Measurements from ENCODE around the gene GRID2.
"Not testable (repeated sequence)": the region's sequence is repeated elsewhere in the genome, so short reads cannot be mapped to it uniquely, and the experiment has no call there.

Gene GRID2

GRCh38 chr4:93605163-93605562, 1301.4 kb downstream of the GRID2 start:
- no peak for FAIRE-seq
- TF ChIP-seq POLR2A (IDR thresholded peaks at IDR 0.05; ENCODE audit: low read depth, low read length), result no peak
- no peak for DNase-seq (ENCODE audit: insufficient read length, low spot score)

- no peak for TF ChIP-seq POLR2A (IDR thresholded peaks at IDR 0.05; ENCODE audit: low read depth, low read length)
- FAIRE-seq (no peak), DNase-seq (ENCODE audit: insufficient read length, low spot score) (peak; percentile 1)
These were observed 1313.8 kb downstream of the GRID2 start for GRCh38 chr4:93617606-93618005.

GRCh38 chr4:93633721-93634120, 1330.0 kb downstream of the GRID2 start:
- DNase-seq (ENCODE audit: insufficient read length, low spot score) (no peak), FAIRE-seq (no peak)
- no peak for TF ChIP-seq POLR2A (IDR thresholded peaks at IDR 0.05; ENCODE audit: low read depth, low read length)

- no peak for TF ChIP-seq POLR2A (IDR thresholded peaks at IDR 0.05; ENCODE audit: low read depth, low read length)
- DNase-seq (ENCODE audit: insufficient read length, low spot score) (no peak), FAIRE-seq (no peak)
These were observed 1332.2 kb downstream of the GRID2 start for GRCh38 chr4:93635943-93636342.

DNA sequence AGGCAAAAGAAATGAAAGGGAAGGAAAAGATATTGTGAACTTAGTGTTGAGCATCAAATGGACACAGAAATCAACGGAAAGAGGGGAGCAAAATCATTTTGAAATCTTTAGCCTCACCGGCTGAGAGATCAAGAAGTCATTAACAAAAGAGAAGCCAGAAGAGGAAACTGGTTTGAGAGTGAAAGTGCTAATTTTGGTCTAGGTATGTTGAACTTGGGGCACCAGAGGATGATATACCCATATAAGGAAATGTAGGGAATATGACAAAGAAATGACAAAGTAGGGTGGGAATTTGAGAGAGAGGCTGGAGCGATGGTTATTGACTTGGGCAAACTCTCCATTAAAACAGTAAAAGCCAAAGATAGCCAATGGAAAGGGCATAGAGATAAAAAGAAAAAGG, 1341.4 kb downstream of the GRID2 start:
- DNase-seq (ENCODE audit: insufficient read length, low spot score), result no peak
- TF ChIP-seq POLR2A (IDR thresholded peaks at IDR 0.05; ENCODE audit: low read depth, low read length), result no peak
- no peak for FAIRE-seq

DNA sequence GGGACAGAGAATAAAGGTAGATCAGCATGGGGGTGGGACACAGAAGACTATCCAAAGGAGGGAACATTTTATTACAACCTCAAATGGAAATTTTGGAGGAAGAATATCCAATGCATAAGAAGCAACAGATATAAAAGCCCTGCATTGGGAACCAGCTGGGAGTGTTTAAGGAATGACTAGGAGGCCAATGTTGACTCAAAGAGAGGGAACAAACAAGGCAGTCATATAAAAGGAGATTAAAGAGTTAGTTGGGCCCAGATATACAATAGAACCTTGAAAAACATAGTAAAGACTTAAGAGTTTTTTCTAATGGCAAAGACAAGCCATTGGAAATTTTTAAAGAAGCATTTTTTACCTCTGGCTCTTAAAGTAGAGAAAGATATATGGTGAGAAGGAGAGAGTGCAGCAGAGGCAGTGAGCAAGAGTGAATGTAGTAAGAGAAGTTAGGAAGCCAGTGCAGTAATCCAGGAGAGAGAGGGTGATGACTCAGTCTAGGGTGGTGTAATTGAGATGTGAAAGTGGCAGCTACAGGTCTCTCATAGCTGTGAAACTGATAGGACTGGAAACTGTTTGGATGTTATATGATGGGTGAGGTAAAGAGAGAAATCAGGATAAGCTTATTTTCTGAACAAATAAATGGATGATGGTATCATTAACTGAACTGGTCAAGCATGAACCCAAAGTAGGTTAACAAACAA, 1342.6 kb downstream of the GRID2 start:
- DNase-seq (ENCODE audit: insufficient read length, low spot score) (no peak), FAIRE-seq (no peak)
- no peak for TF ChIP-seq POLR2A (IDR thresholded peaks at IDR 0.05; ENCODE audit: low read depth, low read length)

DNA sequence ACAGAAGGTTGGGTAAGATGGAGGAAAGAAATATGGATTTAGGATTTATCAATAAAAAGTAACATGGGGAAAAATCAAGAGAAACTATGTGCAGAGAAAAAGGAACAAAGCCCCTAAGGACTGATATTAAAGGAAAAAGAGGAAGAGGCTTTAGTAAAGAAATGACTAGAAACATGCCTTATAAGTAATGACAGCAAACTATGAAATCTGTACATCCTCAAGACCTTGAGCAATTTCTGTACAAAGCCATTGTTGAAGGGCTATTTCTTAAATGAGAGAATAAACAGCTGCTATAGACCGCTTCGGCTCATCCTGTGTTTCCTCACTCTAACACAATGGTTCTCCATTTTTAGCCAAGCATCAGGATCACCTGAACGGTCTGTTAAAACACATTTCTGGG, 1344.5 kb downstream of the GRID2 start:
- FAIRE-seq, result no peak
- no peak for TF ChIP-seq POLR2A (IDR thresholded peaks at IDR 0.05; ENCODE audit: low read depth, low read length)
- no peak for DNase-seq (ENCODE audit: insufficient read length, low spot score)

DNA sequence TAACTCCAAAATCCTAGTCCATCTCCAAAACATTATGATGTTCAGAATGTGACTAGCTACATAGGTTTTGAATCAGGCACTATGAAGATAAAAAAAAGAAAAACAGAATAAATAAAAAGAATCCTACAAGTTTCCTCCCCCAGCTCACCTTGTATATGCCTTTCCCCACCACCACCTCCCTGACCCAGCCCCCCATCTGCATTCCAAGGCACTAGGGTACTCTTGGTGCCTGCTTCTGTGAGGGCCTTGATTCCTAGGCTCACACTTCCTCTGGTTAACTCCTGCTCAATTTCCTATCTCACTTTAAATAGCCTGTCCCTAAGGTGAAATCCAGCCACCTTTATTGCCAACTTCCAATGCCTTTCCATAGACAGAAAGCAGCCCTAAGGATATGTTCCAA, 1346.1 kb downstream of the GRID2 start:
- FAIRE-seq (no peak), DNase-seq (ENCODE audit: insufficient read length, low spot score) (no peak)
- TF ChIP-seq POLR2A (IDR thresholded peaks at IDR 0.05; ENCODE audit: low read depth, low read length), result no peak

DNA sequence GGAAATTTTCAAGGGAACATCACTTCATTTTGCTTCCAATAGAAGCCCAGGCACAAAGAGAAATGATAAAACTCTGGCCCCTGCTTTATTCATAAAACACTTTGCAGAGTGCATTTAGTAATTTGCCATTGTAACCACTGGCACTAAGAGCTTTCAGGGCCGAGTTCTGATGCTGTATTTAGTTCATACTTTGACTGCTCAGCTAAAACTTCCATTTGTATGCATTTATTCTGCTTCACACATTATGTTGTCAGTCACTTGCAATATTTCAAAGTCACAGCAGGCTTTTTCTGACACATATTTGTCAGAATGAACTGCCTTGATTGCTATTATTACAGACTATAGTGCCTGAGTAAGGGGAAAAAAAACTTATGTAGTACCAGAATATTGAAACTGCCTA, 1350.4 kb downstream of the GRID2 start:
- no peak for TF ChIP-seq POLR2A (IDR thresholded peaks at IDR 0.05; ENCODE audit: low read depth, low read length)
- DNase-seq (ENCODE audit: insufficient read length, low spot score), result no peak
- no peak for FAIRE-seq

DNA sequence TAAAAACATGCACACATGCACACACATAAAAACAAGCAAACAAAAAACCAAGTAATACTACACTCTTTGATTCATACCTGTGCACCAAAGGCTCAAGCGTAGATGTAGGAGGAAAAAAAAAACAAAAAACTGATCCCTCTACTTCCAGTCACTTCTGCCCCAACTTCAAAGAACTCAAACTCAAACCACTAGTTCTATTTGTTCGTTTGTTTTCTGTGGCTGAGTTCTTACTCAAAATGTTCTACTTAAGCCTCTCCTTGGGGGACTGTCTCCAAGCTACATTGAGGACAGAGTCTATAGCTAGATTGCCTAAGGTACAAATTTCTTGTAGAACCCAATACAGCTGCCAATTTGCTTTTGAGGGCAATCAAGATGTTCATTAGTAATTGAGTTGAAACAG, 1353.8 kb downstream of the GRID2 start:
- FAIRE-seq, result no peak
- no peak for TF ChIP-seq POLR2A (IDR thresholded peaks at IDR 0.05; ENCODE audit: low read depth, low read length)
- DNase-seq (ENCODE audit: insufficient read length, low spot score), result no peak

GRCh38 chr4:93658443-93658842, 1354.7 kb downstream of the GRID2 start:
- DNase-seq (ENCODE audit: insufficient read length, low spot score) (no peak), FAIRE-seq (no peak)
- no peak for TF ChIP-seq POLR2A (IDR thresholded peaks at IDR 0.05; ENCODE audit: low read depth, low read length)

- no peak for TF ChIP-seq POLR2A (IDR thresholded peaks at IDR 0.05; ENCODE audit: low read depth, low read length)
- DNase-seq (ENCODE audit: insufficient read length, low spot score) (no peak), FAIRE-seq (no peak)
These were observed 1355.9 kb downstream of the GRID2 start for GRCh38 chr4:93659629-93660028.

DNA sequence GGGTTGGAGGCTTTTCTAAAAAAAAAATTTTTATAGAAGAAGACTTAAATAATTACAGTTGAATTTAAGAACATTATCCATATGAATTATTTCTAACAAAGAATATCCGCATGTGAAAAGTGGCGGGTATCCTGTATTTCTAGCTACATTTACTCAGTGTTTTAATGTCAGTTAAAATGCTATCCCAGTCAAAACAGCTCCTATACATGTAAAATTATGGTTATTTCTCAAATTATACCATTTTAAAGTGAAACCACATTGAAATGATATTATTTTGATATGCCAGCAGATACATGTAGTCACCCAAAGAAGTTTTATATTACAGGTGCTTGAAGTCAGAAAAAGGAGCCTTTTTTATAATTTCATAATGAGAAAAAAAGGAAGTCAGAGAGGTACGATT, 1356.3 kb downstream of the GRID2 start:
- DNase-seq (ENCODE audit: insufficient read length, low spot score), result no peak
- FAIRE-seq, result no peak
- TF ChIP-seq POLR2A (IDR thresholded peaks at IDR 0.05; ENCODE audit: low read depth, low read length), result no peak

DNA sequence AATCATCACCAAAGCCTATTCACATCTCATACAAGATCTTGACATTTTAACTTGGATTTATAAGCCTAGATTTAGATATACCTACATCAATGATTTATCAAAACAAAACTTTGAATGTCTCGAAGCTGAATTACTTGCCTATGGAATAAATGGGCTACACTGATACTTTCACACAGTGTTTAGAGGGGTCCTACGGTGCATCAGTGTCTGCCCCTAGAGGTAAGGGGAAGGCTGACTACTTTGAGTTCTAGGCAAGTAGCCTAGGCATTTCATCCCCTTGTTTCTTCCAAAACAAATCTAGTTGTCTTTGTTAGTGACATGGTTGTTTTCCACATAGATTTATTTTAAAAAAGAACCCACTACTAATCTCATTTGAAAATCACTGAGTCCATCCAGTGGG, 1366.7 kb downstream of the GRID2 start:
- no peak for DNase-seq (ENCODE audit: insufficient read length, low spot score)
- FAIRE-seq, result no peak
- no peak for TF ChIP-seq POLR2A (IDR thresholded peaks at IDR 0.05; ENCODE audit: low read depth, low read length)

GRCh38 chr4:93671093-93671492, 1367.3 kb downstream of the GRID2 start:
- no peak for FAIRE-seq
- no peak for DNase-seq (ENCODE audit: insufficient read length, low spot score)
- no peak for TF ChIP-seq POLR2A (IDR thresholded peaks at IDR 0.05; ENCODE audit: low read depth, low read length)

DNA sequence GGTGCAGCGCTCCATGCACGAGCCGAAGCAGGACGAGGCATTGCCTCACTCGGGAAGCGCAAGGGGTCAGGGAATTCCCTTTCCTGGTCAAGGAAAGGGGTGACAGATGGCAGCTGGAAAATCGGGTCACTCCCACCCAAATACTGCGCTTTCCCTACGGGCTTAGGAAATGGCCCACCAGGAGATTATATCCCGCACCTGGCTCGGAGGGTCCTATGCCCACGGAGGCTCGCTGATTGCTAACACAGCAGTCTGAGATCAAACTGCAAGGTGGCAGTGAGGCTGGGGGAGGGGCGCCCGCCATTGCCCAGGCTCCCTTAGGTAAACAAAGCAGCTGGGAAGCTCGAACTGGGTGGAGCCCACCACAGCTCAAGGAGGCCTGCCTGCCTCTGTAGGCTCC, 1373.2 kb downstream of the GRID2 start:
- not testable (repeated sequence) for FAIRE-seq; DNase-seq (ENCODE audit: insufficient read length, low spot score)
